Chondrocyte (in vitro differentiated cells): Measurements from ENCODE around the gene KAT5. TPM values are rescaled to one million over a fixed set of nuclear protein-coding genes. Genes with fewer than 3 reads are reported as not detected.
A peak's percentile ranks its signal among the peaks of the same experiment; 100 is the strongest.
"Not testable (repeated sequence)": the region's sequence is repeated elsewhere in the genome, so short reads cannot be mapped to it uniquely, and the experiment has no call there.

ENCODE experiments used
- DNase-seq: peaks from one replicate; pipeline ENCODE4 v3.0.0; 2021; ENCODE audit warnings: mixed read lengths, low spot score
- H3K27ac Mint-ChIP-seq: one replicate; pipeline ENCODE4 v1.8.0; 2021; ENCODE audit warnings: mild to moderate bottlenecking, moderate library complexity, mixed read lengths; ENCODE audit not compliant: unreplicated experiment
- H3K27me3 Mint-ChIP-seq: 2 replicates; pipeline ENCODE4 v1.8.0; 2021; ENCODE audit warnings: low read depth, mixed read lengths
- H3K36me3 Mint-ChIP-seq: 2 replicates; pipeline ENCODE4 v1.8.0; 2021; ENCODE audit warnings: low read depth, mixed read lengths
- H3K4me1 Mint-ChIP-seq: 2 replicates; pipeline ENCODE4 v1.8.0; 2021; ENCODE audit warnings: low read depth, mild to moderate bottlenecking, mixed read lengths
- H3K4me3 Mint-ChIP-seq: one replicate; pipeline ENCODE4 v1.8.0; 2021; ENCODE audit warnings: mild to moderate bottlenecking, moderate library complexity, mixed read lengths; ENCODE audit not compliant: unreplicated experiment
- H3K9me3 Mint-ChIP-seq: 2 replicates; pipeline ENCODE4 v1.8.0; 2021; ENCODE audit warnings: low read depth, mixed read lengths
- total RNA-seq: library from RNA; stranded (reverse); gene quantifications from 3 replicates; pipeline ENCODE4 v1.2.1, GENCODE V29; 2021
- TF ChIP-seq, protein P1 (sequence below): fragments of 200-600 bp; sonication (generic); IDR thresholded peaks from 2 replicates; pipeline ENCODE4 v1.5.0; 2021; ENCODE audit warnings: antibody characterized with exemption, mild to moderate bottlenecking, moderate library complexity

KAT5 gene
- total RNA-seq, 1 donor from 2014 or later = 43.2 TPM

DNA sequence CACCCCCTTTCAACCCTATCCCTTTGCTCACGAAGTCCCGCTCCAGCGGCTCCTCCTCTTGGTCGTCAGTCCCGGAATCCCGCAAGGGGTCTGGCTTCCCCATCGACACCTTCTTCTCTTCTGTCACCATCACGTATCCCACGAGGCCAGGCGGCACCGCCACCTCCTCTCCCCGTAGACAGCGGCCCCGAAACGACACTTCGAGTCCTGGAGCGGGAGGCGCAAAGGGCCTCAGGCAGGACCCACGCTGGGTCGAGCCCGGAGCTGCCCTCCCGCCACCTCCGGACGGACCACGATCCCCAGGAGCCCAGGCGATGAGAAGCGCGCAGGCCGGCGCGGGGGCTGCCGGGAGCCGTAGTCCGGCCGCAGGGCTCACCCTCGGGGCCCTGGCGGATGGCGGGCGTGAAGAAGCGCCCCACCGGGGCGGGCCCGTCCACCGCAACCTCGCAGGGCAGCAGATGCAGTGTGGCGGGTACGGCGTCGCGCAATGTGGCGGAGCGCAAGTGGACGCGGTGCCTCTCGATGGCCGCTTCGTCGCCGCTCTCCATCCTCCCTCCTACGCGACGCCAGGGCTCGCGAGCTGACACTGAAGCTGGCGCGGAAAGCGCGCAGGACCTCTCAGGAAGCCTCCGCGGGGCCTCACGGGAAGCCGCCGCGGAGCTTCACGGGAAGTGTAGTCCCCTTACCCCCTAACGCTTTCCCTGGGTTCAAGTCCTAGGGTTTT, 8.3 kb downstream of the KAT5 start, which contains the start of gene RNASEH2C:
RNASEH2C (minus strand) TSS at position 588 of the 724 bp plus-strand sequence; CDS start at position 548, 40 bp downstream.
- peak within 1 kb of the TSS; percentile 88 for H3K27ac Mint-ChIP-seq
- peak within 1 kb of the TSS; percentile 95 for H3K4me3 Mint-ChIP-seq
- TF ChIP-seq, protein P1, sequence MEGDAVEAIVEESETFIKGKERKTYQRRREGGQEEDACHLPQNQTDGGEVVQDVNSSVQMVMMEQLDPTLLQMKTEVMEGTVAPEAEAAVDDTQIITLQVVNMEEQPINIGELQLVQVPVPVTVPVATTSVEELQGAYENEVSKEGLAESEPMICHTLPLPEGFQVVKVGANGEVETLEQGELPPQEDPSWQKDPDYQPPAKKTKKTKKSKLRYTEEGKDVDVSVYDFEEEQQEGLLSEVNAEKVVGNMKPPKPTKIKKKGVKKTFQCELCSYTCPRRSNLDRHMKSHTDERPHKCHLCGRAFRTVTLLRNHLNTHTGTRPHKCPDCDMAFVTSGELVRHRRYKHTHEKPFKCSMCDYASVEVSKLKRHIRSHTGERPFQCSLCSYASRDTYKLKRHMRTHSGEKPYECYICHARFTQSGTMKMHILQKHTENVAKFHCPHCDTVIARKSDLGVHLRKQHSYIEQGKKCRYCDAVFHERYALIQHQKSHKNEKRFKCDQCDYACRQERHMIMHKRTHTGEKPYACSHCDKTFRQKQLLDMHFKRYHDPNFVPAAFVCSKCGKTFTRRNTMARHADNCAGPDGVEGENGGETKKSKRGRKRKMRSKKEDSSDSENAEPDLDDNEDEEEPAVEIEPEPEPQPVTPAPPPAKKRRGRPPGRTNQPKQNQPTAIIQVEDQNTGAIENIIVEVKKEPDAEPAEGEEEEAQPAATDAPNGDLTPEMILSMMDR = peak; percentile 8
- peaks cover 18% of the 10 kb centered on the region for H3K4me1 Mint-ChIP-seq
- no peak for DNase-seq
- H3K36me3 Mint-ChIP-seq = peaks cover 16% of the 10 kb centered on the region
- H3K9me3 Mint-ChIP-seq = no peaks in the 10 kb centered on the region
- H3K27me3 Mint-ChIP-seq = no peaks in the 10 kb centered on the region

DNA sequence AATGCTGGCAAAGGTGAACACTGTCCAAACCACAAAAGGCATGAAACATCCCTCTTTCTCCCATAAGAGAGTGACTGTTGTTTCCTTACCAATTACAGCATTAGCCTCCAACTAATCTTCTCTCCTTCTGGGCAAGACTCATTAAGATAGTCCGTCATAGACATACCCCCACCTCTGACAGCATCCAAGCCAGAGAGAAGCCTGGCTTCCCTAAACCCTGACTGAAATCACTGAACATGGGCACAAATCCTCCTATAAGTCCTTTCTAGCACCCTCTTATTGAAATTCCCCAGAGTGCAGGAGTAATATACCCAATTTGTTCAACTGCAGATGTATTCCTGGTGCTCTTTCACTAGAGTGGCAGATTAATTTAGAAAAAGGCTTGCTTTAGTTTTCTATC, 10.2 kb downstream of the KAT5 start:
- Mint-ChIP-seq H3K27ac (no peak overlapping the region), H3K9me3 (no peaks in the 10 kb centered on the region), H3K4me3 (no peak overlapping the region)

DNA sequence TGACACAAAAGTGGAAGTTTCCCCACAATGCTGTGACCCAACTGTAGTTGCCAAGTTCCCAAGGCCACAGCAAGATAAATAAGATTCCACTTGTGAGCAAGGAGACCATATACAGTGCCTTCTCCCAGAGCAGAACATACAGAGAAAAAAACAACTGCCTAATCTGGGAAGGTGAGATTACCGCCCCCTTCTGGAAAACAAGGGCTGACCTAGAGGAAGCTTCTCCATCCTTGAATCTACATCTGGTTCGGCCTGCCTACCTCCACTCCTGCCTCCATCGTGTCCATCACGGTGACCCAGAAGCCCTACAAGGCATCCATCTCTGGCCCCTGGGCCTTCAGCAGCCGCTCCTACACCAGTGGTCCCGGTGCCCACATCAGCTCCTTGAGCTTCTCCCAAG, 14.6 kb downstream of the KAT5 start:
- DNase-seq = no peak
- TF ChIP-seq, protein P1 = no peak
- H3K9me3 Mint-ChIP-seq = peaks cover under 1% of the 10 kb centered on the region
- H3K36me3 Mint-ChIP-seq = peaks cover 5% of the 10 kb centered on the region
- no peaks in the 10 kb centered on the region for H3K27me3 Mint-ChIP-seq
- H3K4me1 Mint-ChIP-seq = no peaks in the 10 kb centered on the region
- H3K27ac Mint-ChIP-seq = no peak overlapping the region
- no peak overlapping the region for H3K4me3 Mint-ChIP-seq

More for the DNA sequence above, 10.2 kb downstream of the KAT5 start:
- Mint-ChIP-seq H3K36me3 (peaks cover 8% of the 10 kb centered on the region), H3K27me3 (no peaks in the 10 kb centered on the region), H3K4me1 (peaks cover 18% of the 10 kb centered on the region)
- TF ChIP-seq, protein P1 = no peak
- no peak for DNase-seq

DNA sequence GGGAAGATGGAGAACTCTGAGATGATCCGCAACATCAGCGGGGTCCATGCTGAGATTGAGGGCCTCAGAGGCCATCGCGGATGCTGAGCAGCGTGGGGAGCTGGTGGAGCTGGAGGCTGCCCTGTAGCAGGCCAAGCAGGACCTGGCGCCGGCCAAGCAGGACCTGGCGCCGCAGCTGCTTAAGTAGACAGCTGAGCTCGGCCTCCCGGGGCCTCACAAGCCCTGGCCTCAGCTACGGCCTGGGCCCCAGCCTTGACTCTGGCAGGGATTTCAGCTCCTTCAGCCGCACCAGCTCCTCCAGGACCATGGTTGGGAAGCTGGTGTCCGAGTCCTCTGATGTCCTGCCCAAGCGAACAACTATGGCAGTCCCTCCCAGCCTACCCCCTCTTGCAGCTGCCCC, 15.8 kb downstream of the KAT5 start:
- peaks cover 3% of the 10 kb centered on the region for H3K9me3 Mint-ChIP-seq
- TF ChIP-seq, protein P1 = no peak
- peaks cover 8% of the 10 kb centered on the region for H3K36me3 Mint-ChIP-seq
- H3K27ac Mint-ChIP-seq = no peak overlapping the region
- H3K4me3 Mint-ChIP-seq = no peak overlapping the region
- no peaks in the 10 kb centered on the region for H3K27me3 Mint-ChIP-seq
- no peak for DNase-seq
- no peaks in the 10 kb centered on the region for H3K4me1 Mint-ChIP-seq

DNA sequence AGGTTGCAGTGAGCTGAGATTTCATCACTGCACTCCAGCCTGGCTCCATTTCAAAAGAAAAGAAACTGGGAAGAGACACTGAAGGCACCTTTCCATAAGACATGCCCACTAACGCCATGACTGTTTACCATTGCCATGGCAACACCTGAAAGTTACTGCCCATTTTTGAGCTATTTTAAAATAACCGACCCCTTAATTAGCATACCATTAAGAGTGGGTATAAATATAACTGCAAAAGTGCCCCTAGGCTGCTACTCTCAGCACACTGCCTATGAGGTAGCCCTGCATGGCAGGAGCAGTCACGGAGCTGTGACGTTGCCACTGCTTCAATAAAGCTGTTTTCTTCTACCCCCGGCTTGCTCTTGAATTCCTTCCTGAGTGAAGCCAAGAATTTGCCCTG, 18.4 kb downstream of the KAT5 start:
- Mint-ChIP-seq H3K27ac (no peak overlapping the region), H3K27me3 (no peaks in the 10 kb centered on the region), H3K9me3 (peaks cover 3% of the 10 kb centered on the region), H3K36me3 (peaks cover 8% of the 10 kb centered on the region), H3K4me3 (no peak overlapping the region), H3K4me1 (no peaks in the 10 kb centered on the region)
- TF ChIP-seq, protein P1 = no peak
- no peak for DNase-seq

DNA sequence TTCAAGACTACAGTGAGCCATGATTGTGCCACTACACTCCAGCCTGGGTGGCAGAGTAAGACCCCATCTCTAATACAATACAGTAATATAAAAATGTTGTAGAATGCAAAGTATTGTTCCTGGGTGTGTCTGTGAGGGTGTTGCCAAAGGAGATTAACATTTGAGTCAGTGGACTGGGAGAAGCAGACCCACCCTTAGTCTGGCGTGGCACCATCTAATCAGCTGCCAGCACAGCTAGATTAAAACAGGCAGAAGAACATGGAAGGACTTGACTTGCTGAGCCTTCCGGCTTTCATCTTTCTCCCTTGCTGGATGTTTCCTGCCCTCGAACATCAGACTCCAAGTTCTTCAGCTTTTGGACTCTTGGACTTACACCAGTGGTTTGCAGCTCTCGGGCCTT, 23.1 kb downstream of the KAT5 start:
- H3K9me3 Mint-ChIP-seq = peaks cover 11% of the 10 kb centered on the region
- not testable (repeated sequence) for H3K27me3 Mint-ChIP-seq, DNase-seq, H3K4me3 Mint-ChIP-seq, H3K27ac Mint-ChIP-seq, H3K36me3 Mint-ChIP-seq, H3K4me1 Mint-ChIP-seq
